Kidney epithelial cell (primary cell): ENCODE measurements around the gene LYRM1. TPM values are rescaled to one million over a fixed set of nuclear protein-coding genes. Genes with fewer than 3 reads are reported as not detected.
A peak's percentile ranks its signal among the peaks of the same experiment; 100 is the strongest.
"Not testable (repeated sequence)": the region's sequence is repeated elsewhere in the genome, so short reads cannot be mapped to it uniquely, and the experiment has no call there.

ENCODE experiments used
- DNase-seq: peaks from one replicate; pipeline ENCODE4 v3.0.0-alpha.2; 2010; ENCODE audit warnings: low read depth
- H3K27me3 ChIP-seq: 2 replicates; pipeline ENCODE4 v1.6.0; 2011; ENCODE audit warnings: low read length; ENCODE audit not compliant: control insufficient read depth, insufficient read depth
- H3K36me3 ChIP-seq: 2 replicates; pipeline ENCODE4 v1.5.1; 2011; ENCODE audit warnings: low read length; ENCODE audit not compliant: control insufficient read depth, insufficient read depth
- H3K4me3 ChIP-seq: 2 replicates; pipeline ENCODE4 v1.5.1; 2011; ENCODE audit warnings: low read depth, mild to moderate bottlenecking, control low read depth, low read length
- total RNA-seq: library from RNA; depleted of rRNA; stranded (reverse); fragments of >200 nt; gene quantifications from 2 replicates; pipeline ENCODE4 v1.2.3, GENCODE V29; 2015
- TF ChIP-seq, protein P1 (sequence below): IDR thresholded peaks from 2 replicates; pipeline ENCODE4 v1.5.1; 2011; ENCODE audit warnings: mild to moderate bottlenecking, moderate library complexity, low read length, control low read depth, inconsistent platforms; ENCODE audit not compliant: insufficient read depth, poor library complexity, severe bottlenecking

LYRM1 gene
- total RNA-seq, 1 donor from 2014 or later = 64.8 TPM

DNA sequence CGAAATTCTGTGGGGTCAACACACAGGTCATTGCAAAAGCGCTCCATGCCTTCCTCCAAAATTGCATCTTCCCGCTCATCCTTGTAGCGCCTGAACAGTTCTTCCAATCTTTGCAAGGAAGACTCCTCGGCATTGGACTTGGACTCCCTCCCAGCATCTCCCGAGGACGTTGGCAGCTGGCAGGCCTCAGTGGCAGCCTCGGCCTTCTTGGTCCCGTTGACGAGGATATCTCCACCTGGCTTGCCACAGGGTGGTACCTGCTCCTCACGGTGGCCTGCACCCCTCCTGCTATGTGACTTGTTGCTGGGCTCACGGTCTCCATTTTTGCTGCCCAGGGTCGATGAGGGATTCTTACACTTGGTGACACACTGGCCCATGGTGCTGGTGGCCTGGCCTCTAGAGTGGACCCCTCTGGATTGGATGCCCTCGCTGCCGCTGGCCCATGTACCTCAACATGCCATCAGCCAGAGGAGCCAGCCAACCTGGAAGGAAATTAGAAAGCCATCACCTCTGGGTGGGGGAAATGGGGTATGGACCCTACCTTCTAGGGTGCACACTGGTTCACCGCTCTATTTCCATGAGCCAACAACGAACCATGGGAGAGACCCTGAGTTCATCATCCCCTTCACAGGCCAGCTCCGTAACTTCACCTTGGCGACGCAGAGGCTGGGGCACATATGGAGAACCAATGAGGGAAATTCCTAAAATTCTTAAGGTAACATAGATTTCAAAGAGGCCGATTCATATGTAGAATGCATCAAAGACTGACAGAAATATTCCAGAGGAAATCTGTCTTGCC is 38.2 kb upstream of the LYRM1 start:
- no peaks in the 10 kb centered on the region for H3K27me3 ChIP-seq
- H3K4me3 ChIP-seq = no peak overlapping the region
- peaks cover 1% of the 10 kb centered on the region for H3K36me3 ChIP-seq
- no peak for DNase-seq
- TF ChIP-seq, protein P1, sequence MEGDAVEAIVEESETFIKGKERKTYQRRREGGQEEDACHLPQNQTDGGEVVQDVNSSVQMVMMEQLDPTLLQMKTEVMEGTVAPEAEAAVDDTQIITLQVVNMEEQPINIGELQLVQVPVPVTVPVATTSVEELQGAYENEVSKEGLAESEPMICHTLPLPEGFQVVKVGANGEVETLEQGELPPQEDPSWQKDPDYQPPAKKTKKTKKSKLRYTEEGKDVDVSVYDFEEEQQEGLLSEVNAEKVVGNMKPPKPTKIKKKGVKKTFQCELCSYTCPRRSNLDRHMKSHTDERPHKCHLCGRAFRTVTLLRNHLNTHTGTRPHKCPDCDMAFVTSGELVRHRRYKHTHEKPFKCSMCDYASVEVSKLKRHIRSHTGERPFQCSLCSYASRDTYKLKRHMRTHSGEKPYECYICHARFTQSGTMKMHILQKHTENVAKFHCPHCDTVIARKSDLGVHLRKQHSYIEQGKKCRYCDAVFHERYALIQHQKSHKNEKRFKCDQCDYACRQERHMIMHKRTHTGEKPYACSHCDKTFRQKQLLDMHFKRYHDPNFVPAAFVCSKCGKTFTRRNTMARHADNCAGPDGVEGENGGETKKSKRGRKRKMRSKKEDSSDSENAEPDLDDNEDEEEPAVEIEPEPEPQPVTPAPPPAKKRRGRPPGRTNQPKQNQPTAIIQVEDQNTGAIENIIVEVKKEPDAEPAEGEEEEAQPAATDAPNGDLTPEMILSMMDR = no peak

DNA sequence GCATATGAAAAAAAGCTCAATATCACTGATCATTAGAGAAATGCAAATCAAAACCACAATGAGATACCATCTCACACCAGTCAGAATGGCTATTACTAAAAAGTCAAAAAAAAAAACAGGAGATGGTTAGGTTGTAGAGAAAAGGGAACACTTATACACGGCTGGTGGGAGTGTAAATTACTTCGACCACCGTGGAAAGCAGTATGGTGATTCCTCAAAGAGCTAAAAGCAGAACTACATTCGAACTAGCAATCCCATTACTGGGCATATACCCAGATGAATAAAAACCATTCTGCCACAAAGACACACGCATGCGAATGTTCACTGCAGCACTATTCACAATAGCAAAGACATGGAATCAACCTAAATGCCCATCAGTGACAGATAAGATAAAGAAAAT is 36.2 kb upstream of the LYRM1 start:
- DNase-seq = not testable (repeated sequence)

DNA sequence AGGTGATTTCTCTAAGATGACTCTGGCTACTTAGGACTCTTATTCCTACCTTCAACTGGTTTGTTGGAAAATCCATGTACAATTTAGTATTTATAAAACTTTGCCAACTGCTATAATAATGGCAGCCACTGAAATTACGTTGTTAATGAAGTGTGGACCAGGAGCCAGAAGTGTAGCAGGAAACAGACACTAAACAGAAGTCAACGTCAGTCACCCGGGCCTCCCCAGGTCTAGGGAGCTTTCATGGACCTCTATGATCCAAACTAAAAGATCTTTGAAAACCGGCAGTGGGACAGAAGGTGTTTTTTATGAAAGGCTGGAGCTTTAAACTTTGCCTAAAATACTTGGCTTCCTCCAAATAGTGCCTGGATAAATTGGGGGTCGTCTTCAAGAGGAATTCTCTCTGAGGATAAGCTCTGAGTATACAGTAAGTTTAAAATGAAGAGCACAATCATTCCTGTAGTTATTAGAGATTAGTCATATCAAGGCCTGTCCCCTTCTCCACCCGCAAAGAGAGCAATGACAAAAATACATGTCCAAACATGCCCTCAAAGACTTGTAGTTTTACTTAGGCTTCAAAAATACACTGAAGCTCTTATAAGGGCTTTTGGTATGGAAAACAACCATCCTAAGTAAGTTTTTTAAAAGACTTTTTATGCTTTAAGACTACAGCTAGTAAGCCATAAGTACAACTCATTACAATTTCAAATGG is 35.0 kb upstream of the LYRM1 start:
- Histone ChIP-seq H3K36me3 (peaks cover 1% of the 10 kb centered on the region), H3K27me3 (no peaks in the 10 kb centered on the region), H3K4me3 (no peak overlapping the region)
- no peak for DNase-seq
- TF ChIP-seq, protein P1 = no peak

More for the DNA sequence above, 36.2 kb upstream of the LYRM1 start:
- H3K4me3 ChIP-seq, H3K36me3 ChIP-seq, H3K27me3 ChIP-seq: not testable (repeated sequence)

GRCh38 chr16:20866145-20866772 is 34.3 kb upstream of the LYRM1 start:
- Histone ChIP-seq H3K4me3 (no peak overlapping the region), H3K36me3 (peaks cover 1% of the 10 kb centered on the region), H3K27me3 (no peaks in the 10 kb centered on the region)
- TF ChIP-seq, protein P1 = no peak
- DNase-seq = peak; percentile 52

GRCh38 chr16:20866801-20867200 is 33.8 kb upstream of the LYRM1 start:
- no peaks in the 10 kb centered on the region for H3K36me3 ChIP-seq
- H3K27me3 ChIP-seq = no peaks in the 10 kb centered on the region
- DNase-seq = no peak
- TF ChIP-seq, protein P1 = no peak
- no peak overlapping the region for H3K4me3 ChIP-seq

GRCh38 chr16:20867585-20867984 is 33.0 kb upstream of the LYRM1 start:
- Histone ChIP-seq H3K36me3 (no peaks in the 10 kb centered on the region), H3K27me3 (no peaks in the 10 kb centered on the region), H3K4me3 (no peak overlapping the region)
- TF ChIP-seq, protein P1 = no peak
- no peak for DNase-seq
